ENCODE data around the gene GGT5. TPM values are rescaled to one million over a fixed set of nuclear protein-coding genes. Genes with fewer than 3 reads are reported as not detected.
"Not testable (repeated sequence)": the region's sequence is repeated elsewhere in the genome, so short reads cannot be mapped to it uniquely, and the experiment has no call there.

GGT5 gene
- total and polyA plus RNA-seq, 10 donors = 9.5 to 47.2 (median 30.8) TPM

GRCh38 chr22:24208012-24208749 lies 36.7 kb downstream of the GGT5 start:
- H3K27me3 ChIP-seq (replicated peaks in 1 of 7) = no peaks in the 10 kb centered on the region
- intact Hi-C loops (cut with DNase I; ENCODE audit: low total_unique reads) = no loop called here
- 2 to 6% (median 3%) methylated on average over 2 of the region's 2 CpGs for WGBS, 5 donors
- no peaks in the 10 kb centered on the region for H3K36me3 ChIP-seq
- DNase-seq = no peak
- H3K27ac ChIP-seq = peak overlapping the region; percentile 53 to 90 (median 84)
- peak overlapping the region in 1 of 8 donors; percentile 36 for H3K4me3 ChIP-seq
- H3K9me3 ChIP-seq = no peaks in the 10 kb centered on the region
- H3K4me1 ChIP-seq = peaks cover 7 to 65% (median 37%) of the 10 kb centered on the region in 6 donors
- no peak for TF ChIP-seq POLR2A (IDR thresholded peaks at IDR 0.05)
- peak in 1 of 3 donors; percentile 53 for TF ChIP-seq POLR2AphosphoS5 (IDR thresholded peaks at IDR 0.05)

GRCh38 chr22:24207264-24208011 lies 37.4 kb downstream of the GGT5 start:
- Histone ChIP-seq H3K27me3 (replicated peaks in 1 of 7) (no peaks in the 10 kb centered on the region), H3K36me3 (no peaks in the 10 kb centered on the region), H3K27ac (peak overlapping the region; percentile 35 to 90 (median 84)), H3K4me1 (peaks cover 7 to 58% (median 37%) of the 10 kb centered on the region in 6 donors), H3K9me3 (no peaks in the 10 kb centered on the region), H3K4me3 (no peak overlapping the region)
- WGBS, 5 donors = 59 to 70% (median 65%) methylated on average over 8 of the region's 8 CpGs
- TF ChIP-seq POLR2AphosphoS5 (IDR thresholded peaks at IDR 0.05) = no peak
- no peak for TF ChIP-seq CTCF (IDR thresholded peaks at IDR 0.05 in 8 of 11, conservative IDR thresholded peaks at IDR 0.05 in 3 of 11)
- TF ChIP-seq POLR2A (IDR thresholded peaks at IDR 0.05) = no peak
- no peak for DNase-seq
- intact Hi-C loops (cut with DNase I; ENCODE audit: low total_unique reads) = no loop called here

- H3K36me3 ChIP-seq; H3K27me3 ChIP-seq (replicated peaks in 1 of 7); DNase-seq; H3K9me3 ChIP-seq; intact Hi-C loops (cut with DNase I; ENCODE audit: low total_unique reads): not testable (repeated sequence)
- peak overlapping the region in 1 of 8 donors; percentile 24 for H3K4me3 ChIP-seq
- 48 to 61% (median 54%) methylated on average over 15 of the region's 15 CpGs for WGBS, 5 donors
- H3K27ac ChIP-seq = peak overlapping the region; percentile 35 to 90 (median 84)
- H3K4me1 ChIP-seq = peaks cover 7 to 55% (median 37%) of the 10 kb centered on the region in 6 donors
Observed at GRCh38 chr22:24206460-24207263, 38.2 kb downstream of the GGT5 start.

- WGBS, 5 donors = 85 to 89% (median 86%) methylated on average over 8 of the region's 8 CpGs
- no peak for DNase-seq
Observed at GRCh38 chr22:24205438-24206195, 39.3 kb downstream of the GGT5 start.

GRCh38 chr22:24203856-24204255 lies 41.0 kb downstream of the GGT5 start:
- intact Hi-C loops (cut with DNase I; ENCODE audit: low total_unique reads); H3K4me3 ChIP-seq; DNase-seq; H3K36me3 ChIP-seq; H3K27me3 ChIP-seq (replicated peaks in 1 of 7); H3K9me3 ChIP-seq; H3K27ac ChIP-seq: not testable (repeated sequence)
- H3K4me1 ChIP-seq = peaks cover 6 to 52% (median 41%) of the 10 kb centered on the region in 6 donors
- WGBS, 5 donors = 63 to 87% (median 82%) methylated on average over 5 of the region's 5 CpGs

More at GRCh38 chr22:24205438-24206195, 39.3 kb downstream of the GGT5 start:
- H3K4me3 ChIP-seq = no peak overlapping the region
- H3K36me3 ChIP-seq = no peaks in the 10 kb centered on the region
- peaks cover 7 to 62% (median 40%) of the 10 kb centered on the region in 6 donors for H3K4me1 ChIP-seq
- H3K27ac ChIP-seq = peak overlapping the region in 5 of 8 donors; percentile 79 to 90 (median 89)
- intact Hi-C loops (cut with DNase I; ENCODE audit: low total_unique reads) = no loop called here
- H3K27me3 ChIP-seq (replicated peaks in 1 of 7) = no peaks in the 10 kb centered on the region
- H3K9me3 ChIP-seq = no peaks in the 10 kb centered on the region
- TF ChIP-seq CTCF (IDR thresholded peaks at IDR 0.05 in 8 of 11, conservative IDR thresholded peaks at IDR 0.05 in 3 of 11) (no peak), POLR2A (IDR thresholded peaks at IDR 0.05) (no peak), POLR2AphosphoS5 (IDR thresholded peaks at IDR 0.05) (no peak)

Measured in spleen (tissue), 11 donors.